ENCODE data around the gene MYH9.

Gene MYH9

DNA sequence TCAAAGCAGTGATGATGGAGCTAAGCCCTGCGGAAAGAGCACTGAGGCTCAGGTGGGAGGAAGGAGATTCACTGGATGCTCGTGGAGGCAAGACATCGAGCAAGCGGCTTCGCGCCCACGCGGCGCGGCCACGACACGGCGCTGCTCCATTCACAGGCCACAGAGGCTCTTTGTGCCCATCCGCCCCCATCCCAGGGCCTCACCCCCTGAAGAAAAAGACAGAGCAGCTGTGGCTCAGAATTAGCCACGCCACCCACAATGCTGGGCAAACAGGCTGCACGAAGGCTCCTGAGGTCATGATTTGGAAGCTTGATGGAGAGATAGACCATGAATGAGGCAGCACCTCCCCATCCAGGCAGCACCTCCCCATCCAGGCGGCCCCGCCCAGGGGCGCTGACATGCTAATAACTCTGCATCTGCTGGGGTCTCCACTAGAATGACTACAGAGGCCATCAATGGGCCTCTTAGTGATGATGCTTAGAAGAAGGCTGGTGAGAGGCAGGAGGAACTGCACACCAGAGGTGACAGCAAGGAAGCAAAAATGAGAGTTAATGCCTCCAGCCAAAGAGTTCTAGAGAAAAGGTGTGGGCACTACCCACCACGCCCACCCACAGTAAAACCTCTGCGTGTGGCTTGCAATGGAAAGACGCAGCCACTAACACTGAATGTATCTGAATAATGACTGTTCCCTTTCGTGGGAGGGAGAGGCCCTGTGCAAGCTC is 43.5 kb downstream of the MYH9 start:
- no peak for DNase-seq

DNA sequence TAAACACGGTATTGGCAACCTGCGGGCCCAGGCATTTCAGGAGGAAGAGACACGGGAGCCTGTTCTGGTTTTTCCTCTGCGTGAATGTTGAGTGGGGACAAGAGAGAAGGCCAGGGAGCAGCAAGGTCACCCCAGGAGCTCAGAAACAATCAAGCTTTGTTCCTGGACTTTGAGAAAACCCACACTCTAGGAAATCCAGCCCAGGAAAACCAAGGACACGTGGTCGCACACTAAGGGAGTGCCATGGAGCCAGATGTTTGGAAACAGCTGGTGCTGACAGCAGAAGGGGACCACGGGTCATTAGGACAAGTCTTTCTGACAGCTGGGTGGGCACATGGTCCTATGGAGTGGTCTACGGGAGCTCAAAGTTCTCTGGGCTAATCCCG is 44.1 kb downstream of the MYH9 start:
- no peak for DNase-seq

DNA sequence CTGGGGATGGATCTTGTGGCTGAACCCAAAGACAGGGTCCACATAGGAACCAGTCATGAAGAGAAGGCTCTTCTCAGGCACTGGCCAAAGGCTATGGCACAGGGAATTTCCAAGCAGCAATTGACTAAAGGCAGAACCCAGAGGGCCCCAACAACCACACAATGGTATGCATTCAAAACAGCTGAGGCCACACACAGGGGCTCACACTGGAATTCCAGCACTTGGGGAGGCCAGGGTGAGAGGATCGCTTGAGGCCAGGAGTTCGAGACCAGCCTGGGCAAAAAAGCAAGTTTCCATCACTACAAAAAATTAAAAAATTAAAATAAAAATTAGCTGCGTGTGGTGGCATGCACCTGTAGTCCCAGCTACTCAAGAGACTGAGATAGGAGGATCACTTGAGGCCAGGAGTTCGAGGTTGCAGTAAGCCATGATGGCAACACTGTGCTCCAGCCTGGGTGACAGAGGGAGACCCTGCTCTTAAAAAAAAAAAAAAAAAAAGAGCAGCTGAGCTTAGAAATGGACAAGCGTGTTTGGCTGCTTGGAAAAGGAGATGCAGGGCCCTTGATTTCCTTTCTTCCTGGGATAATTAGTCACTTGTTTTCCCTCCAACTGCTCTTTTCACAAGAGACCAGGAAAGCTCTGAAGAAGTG is 44.6 kb downstream of the MYH9 start:
- DNase-seq: no peak

GRCh38 chr22:36341640-36342041 is 46.1 kb downstream of the MYH9 start:
- no peak for DNase-seq

GRCh38 chr22:36340621-36341020 is 47.1 kb downstream of the MYH9 start:
- DNase-seq: no peak

DNA sequence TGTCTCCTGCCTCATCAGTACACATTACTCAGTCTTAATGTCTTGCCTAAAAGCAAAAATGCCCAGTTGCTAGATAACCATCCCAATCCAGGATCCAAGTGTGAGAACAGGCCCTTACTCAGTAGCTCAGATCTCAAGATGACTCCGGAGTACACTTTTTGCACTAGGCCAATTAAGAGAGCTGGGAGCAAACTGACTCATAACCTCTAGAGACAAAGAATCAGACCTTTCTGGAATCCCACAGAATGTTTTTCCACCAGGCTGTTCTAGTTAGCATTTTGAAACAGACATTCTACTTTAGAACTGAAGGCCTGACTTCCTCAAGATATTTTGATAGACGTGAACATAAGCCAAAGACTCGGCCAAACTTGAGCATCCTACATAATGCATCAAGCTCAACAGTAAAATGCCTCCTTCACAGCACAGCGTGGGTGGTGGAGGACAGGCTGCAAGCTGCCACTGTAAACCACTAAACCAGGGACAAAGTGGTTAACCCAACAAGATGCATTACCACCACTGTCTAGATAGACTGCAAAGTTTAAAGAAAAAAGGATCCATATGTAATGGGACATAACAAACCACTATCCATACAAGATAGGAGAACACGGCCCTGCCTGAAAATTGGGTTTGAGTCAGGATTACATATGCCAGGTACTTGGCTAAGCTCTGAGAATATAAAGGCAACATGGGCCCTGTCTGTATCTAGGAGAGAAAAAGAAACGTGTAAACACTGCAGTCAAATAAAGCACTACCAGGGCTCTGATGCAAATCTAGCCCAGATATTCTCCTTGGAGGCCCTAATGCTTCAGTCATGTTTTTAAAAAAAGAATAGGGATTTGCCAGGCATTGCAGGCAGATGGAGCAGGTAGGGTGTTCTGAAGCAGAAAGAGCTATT is 48.3 kb downstream of the MYH9 start:
- no peak for DNase-seq

DNA sequence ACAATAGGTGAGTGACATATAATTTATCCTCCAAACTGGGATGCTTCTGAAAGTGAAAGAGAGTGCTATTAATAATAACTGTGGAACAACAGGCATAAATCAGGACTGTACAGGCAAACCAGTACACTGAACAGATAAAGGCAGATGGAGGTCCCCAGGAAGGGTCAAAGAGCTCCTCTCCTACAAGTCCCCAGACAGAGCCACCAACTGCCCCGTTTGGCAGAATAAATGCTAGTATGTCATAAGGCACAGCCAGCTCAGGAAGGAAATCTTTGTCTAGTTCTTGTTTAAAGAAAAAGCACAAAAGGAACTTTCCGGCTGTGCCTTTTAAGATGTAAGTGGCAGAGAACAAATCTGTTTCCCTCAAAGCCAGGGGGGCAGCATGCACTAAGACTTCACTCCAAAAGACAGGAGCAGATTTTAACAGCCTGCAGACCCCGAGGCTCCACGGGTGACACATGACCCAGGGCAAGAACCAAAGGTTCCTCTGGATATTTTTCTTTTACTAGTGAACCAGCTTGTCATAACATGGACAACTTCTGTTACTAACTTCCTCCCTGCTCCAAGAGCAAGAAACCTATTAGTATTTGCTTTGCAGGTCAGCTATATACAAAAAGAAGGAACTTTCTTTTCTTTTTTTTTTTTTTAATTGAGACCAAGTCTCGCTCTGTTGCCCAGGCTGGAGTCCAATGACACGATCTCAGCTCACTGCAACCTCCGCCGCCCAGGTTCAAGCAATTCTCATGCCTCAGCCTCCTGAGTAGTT is 50.2 kb downstream of the MYH9 start:
- DNase-seq: no peak

- DNase-seq: no peak
These were observed 51.3 kb downstream of the MYH9 start for GRCh38 chr22:36336246-36337182.

- DNase-seq: no peak
These were observed 52.1 kb downstream of the MYH9 start for GRCh38 chr22:36335621-36336020.

- DNase-seq: peak; percentile 49
These were observed 52.8 kb downstream of the MYH9 start for GRCh38 chr22:36334821-36335603.

GRCh38 chr22:36334081-36334820 is 53.5 kb downstream of the MYH9 start:
- DNase-seq: no peak

DNA sequence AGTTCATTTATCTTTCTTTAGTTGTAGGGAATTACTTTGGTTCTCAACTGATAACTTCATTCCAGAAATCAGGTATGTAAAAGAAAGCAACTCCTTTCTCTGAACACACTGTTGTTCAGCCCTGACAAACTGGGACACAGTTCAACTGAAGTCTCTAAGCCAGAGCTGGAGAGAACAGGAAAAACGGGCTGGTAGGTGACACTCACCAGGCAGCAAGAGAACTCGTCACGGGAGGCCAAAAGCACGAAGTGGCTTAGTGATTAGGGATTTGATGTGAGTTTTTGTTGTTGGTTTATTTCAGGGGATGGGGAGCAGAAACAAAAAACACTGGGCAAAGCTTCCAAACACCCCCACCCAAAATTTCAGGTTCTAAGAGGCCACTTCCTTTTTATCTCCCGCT is 54.1 kb downstream of the MYH9 start:
- DNase-seq: no peak

GRCh38 chr22:36332623-36333332 is 55.0 kb downstream of the MYH9 start:
- DNase-seq: peak; percentile 69

DNA sequence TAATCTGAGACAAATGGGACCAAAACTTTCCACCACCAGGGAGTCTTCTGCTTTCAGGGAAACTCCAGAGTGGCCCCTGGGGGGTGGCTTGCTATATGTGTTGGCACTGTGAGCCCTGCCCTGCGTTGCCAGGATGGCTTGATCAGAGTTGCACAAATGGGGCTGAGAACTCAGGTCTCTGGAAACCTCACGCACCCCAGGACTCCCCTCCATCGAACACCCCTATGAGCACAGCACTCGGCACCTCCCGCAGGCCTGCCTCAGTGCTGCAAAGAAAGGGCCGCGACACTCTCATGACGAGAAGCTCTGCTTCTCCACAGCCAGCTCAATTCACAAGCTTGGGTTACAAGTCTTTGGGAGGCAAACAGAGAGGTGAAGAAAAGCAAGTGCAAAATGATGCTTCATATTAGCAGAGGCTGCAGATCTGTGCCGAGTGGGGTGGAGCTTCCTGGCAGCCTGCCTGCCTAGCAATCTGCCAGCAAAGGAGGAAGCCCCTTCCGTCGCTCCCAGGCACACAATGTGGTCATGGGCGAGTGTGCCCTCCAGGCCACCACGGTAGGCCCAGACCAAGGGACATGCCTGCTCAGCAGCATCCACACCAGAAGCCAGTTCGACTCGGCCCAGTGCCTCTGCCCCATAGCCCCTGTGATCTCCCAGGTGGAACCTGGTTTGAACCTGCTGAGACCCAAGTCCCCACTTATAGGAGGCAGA is 55.7 kb downstream of the MYH9 start:
- DNase-seq: peak; percentile 72

DNA sequence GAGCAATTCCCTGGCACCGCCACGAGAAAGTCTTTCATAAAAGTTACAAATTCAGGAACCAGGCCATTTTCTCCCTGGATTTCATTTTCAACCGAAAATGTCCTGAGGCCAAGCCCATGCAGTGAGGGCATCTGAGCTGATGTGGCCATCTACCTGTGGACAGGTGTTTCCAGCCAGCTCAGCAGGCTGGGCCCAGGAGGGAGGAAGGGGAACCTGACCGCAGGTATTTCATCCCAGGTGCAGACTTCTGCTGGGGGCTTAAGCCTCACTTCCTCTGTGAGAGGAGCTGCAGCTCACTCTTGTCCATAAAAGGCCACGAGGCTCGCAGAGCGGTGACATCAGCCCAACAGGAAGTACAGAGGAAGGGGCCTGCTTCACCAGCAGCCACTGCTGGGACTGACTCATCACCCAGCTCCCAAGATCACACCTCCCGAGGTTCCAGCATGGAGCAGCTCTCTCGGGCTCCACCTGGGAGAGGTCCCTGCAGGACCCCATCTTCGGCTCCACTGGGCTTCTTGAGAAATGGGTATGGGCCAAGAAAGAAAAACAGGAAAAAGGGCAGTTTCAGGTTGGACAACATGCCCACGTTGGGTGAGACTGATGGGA is 56.4 kb downstream of the MYH9 start:
- DNase-seq: peak; percentile 31

GRCh38 chr22:36330655-36331305 is 57.0 kb downstream of the MYH9 start:
- no peak for DNase-seq

DNA sequence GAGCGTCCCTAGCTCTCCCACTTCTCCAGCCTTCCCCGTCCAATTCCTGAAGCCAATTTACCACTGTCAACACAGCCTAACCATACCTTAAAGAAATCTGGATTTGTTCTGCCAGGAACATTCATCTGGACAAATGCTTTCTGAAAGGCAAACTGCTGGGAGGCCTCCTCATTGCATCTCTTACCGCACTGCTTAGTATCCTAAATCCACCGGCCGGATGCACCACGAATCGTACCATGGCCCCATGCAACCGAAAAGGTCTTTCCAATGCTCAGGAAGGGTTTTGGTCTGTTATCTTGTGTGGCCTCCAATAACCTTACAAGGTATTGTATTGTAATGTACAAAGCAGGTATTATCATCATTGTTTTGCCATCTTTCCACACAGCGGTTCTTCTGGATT is 57.6 kb downstream of the MYH9 start:
- DNase-seq: no peak
